ENCODE results near the gene ZBTB16.

Gene ZBTB16

DNA sequence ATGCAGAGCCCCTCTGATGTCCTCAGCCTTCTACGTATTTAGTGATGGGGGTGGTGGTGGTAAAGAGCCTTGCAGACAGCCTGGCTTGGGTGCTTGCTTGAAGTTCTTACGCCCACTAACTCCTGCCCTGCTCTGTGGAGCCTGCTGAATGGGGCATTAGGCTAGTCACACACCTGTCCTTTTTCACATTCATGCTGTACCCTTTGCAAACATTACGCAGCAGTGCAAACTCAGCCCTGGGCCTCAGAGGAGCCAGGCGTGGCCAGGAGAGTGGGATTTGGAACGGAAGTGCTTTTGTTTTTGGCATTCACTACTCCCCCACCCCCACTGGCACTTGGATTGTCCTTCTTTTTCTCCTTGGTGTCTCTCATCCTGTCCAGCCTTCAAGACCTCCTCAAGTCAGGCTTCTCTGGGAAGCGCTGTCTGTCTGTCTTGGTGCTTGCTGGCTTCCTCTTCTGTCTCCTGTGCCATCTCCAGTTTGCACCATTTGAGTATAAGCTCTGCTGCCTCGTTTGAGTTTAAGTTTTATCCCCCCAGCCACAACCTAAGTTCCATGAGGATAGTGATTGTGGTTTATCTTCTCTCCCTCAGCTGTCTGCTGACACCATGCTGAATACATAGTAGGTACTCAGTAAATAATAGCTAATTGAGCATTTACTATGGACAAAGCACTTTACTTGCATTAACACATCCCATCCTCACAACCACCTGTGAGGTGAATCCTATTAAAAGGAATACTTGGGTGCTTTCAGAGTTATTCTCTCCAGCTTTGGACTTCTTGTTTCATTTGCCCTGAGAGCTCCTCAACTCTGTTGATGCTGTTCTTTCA, 26.7 kb downstream of the ZBTB16 start:
- DNase-seq: no peak

DNA sequence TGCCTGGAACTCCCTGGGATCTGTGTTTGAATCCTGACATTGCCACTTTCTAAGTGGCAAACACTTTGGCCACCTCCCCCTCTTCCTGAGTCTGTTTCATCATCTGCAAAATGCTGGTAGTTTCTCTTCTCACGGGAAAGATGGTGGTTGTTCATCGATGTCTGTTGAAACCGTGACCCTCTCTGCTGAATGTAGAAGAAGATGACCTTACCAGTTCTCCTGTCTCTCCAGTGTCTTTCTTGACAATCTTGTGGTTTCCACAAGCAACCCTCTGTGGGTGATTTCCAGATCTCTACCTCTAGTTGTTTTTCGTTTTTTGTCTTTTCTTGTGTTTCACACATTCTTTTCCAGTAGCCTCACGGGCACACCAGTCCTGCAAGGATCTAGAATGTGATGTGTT, 27.5 kb downstream of the ZBTB16 start:
- DNase-seq: no peak

DNA sequence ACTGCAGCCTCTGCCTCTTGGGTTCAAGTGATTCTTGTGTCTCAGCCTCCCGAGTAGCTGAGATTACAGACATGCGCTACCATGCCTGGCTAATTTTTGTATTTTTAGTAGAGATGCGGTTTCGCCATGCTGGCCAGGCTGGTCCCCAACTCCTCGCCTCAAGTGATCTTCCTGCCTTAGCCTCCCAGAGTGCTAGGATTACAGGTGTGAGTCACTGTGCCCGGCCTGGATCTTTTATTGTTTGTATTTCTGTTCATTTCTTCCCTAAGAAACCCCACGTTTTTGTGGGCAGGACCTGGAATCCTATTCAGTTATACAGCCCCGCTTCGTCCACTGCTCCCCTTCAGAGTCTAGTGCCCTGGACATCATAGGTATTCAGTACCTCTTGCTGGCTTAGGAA, 28.7 kb downstream of the ZBTB16 start:
- no peak for DNase-seq

DNA sequence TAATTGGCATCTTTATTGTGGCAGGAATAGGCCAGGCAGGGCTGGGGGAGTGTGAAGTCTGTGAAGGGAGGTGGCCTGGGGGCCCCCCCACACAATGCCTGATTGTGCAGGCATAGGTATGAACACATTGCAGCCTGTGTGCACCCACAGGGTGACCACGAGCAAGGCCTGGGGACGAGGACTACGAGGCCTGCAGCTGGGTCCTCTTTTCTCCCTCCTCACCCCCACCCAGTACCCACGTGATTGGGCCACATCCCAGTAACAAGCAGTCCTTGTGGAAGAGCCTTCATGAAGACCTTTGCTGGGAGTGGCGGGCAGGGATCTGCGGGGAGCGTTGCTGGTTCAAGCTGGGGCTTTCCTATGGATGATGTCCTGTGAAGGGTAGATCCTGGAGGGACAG, 29.3 kb downstream of the ZBTB16 start:
- no peak for DNase-seq

DNA sequence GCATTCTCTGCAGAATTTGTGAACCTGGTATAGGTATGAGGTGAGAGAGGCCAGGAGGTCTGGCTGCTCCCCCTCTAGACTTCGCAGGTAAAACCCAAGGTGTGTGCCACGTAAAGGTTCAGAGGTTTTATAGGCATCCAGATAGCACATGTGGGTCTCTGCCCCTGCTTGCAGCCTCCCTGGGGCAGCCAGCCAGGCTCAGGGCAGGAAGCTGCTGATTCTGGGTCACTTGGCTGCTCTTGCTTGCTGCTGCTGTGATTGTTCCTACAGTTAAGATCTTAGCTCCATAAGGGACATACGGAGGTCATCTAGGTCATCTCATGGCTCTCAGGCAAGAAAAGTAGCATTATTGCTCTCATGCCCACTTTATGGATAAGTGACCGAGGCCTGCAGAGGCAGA, 30.2 kb downstream of the ZBTB16 start:
- DNase-seq: no peak

DNA sequence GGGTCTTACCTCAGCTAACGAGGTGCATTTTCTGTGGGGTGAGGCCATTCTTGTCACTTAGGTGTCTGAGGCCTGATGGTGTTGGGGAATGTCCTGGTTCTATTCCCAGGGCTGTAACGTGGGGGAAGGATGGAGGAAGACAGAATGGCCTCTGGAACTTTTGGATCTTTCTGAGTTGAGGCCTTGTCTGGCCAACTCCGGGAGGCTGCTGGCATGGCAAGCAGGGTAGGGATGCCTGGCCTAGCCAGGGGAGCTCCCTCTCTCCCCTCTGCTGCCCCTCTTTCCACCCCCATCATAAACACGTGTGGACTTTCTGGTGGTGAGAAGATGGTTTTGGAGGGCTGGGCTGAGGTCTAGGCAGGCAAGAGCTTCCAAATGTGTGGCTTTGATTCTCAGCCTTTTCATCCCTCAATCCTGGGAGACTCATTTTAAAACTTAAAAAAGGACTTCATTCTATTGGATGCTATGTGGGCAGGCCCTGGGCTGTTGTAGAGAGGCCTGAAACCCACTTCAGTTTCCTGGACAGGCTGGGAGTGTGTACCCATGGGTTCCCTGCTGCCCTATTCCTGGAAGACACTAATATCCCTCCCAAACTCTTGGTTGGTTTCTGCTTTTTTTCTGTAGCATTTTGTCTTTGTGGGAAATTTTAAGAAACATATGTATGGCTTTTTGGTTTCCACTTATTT, 30.9 kb downstream of the ZBTB16 start:
- DNase-seq: no peak

DNA sequence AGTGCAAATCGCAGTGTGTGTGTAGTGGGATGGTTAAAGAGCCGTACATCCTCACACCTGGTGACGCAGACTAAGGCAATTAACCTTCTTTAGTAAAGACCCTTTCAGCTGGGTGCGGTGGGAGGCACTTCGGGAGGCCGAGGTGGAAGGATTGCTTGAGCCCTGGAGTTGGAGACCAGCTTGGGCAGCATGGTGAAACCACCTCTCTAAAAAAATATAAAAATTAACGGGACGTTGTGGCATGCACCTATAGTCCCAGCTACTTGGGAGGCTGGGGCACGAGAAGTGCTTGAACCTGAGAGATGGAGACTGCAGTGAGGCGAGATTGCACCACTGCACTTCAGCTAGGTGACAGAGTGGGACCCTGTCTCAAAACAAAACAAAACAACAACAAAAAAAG, 31.5 kb downstream of the ZBTB16 start:
- no peak for DNase-seq

DNA sequence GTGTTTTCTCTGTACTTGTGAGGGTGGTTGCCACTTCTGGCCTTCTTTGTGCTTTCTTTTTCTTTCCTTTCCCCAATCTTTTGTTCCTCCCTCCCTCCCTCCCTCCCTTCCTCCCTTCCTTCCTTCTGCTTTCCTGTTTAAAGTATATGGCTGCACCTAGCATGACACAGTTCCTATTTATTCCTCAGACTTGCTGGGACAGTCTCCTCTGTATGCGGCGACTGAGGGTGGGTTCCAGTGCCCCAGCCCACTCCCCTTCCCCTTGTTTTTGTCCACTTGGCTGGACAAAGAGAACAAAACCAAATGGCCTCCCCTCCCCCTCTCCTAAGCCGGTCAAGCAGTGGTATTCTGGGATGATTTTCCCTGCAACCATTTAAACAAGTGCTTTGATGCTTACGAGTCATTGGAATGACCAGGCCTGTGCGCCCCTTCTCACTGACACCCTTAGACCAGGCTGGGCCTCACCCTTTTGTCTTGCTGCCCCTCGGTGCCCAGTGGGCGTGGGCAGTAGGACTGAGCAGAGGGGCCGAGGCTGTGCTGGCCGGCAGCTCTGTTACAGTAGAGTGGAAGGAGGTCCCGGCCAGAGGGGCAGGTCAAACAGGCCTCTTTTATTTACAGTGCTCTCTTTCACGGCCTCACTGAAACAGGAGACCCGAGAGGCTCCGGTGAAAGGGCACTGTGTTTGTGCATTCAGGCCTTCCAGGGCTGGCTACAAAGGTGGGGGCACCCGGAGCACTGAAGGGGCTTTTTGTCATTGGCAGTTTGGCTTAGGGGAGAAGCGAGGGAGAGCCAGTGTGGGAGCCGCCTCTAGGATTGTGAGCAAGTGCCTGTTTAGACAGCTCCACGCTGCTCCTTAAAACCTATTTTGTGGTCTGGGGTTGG, 32.2 kb downstream of the ZBTB16 start:
- DNase-seq: no peak

DNA sequence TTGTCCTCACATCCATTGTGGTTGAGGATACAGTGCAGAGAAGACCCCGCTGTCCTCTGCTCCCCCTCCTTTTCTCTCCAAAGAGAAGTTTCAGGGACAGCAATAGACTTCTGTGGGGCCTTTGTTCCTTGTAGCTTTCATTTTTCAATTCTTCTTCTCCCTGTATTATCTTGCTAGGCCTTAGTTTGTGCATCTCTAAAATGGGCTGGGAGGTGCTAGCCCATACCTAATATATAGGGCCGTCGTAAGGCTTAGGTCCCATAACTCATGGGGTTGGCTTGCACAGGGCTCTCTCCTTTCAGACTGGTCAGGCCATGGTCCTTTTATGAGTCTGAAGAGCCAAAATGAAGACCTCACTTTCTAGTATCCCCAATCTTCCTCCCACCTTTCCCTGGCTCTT, 33.0 kb downstream of the ZBTB16 start:
- no peak for DNase-seq

DNA sequence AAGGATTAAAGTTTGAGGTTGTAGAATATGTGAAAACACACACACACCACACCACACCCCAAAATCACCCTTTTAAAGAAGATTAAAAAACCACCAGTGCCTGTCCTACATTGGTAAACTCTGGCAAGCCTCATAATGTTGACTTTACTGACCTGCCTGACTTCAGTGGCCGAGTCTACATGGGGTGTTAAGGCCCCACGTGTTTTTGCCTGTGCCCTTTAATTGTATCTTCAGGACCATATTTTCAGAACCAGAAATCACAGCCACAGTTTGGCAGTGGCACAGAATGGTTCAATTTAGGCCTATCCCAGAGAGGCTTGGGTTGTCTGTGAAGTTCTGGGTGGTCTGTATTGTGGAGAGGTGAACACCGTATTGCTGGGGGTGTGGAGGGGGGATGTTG, 33.4 kb downstream of the ZBTB16 start:
- no peak for DNase-seq

DNA sequence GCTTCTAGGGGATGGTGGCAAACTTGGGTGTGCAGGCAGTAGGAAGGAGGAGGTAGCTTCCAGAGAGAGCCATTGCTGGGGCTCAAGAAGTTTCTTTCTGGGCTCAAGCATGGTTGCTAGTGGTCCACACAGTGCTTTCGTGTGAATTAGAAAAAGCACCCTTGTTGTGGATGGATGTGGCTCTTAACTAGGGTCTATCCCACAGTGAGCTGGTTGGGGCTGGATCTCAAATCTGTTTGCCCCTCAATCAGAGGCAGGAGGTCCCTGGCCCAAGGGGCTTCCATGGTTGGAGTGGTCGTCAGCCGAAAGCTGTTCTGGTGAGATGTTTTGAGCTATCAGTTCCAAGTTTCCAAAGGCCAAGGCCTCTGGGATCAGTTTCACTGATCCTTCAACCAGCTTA, 35.0 kb downstream of the ZBTB16 start:
- DNase-seq: no peak

DNA sequence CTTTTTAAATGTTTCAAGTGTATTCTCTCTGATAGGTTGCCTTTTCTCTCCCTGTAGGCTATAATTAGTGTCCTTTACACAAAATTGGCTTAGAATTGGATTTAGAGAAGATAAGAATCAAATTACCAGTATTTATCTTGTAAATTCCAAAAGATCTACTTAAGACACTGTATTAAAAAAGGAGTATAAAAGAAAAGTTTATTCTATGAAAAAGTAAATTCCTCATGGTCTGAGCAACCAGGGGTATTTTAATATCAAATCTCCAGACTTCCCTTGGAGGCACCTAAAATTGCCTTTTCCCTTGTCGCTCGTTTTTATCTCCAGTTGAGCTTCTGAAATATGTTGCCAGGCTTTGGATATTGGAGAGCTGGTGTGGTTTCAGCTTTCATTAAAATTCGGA, 36.4 kb downstream of the ZBTB16 start:
- DNase-seq: no peak

DNA sequence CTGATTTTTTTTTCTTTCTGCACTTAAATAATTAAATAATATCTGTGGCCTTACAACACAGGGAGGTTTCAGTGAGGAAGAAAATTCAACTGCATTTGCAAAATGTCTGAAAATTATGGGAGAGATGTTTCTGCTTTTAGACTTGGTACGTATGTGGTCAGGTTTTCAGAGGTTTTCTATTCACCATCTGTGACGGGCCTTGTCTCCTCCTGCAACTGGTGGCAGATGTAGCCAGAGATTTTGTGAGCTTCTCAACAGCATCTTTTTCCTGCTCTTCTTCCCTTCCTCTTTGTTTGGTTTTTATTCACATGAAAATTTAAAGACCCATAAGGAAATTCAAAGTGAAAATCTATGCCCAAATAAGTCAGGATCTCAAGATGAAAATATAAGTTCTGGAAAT, 38.3 kb downstream of the ZBTB16 start:
- no peak for DNase-seq

DNA sequence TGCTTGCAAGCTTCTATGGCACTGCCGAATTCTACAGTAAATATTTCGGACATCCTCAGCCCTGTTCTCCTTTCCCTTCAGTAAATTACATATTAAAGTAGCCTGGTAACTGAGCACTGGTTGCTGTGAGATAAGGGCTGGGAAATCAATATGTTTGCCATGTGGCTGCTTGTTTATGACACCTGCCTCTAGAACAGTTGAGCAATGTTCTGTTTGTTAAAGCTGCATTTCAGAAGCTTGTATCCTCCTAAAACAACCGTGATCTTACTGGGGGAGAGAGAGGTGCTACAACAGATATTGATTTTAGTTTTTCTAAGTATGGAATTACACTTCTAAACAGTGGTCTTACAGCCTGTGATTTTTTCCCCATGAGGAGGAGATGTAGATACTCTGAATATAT, 39.4 kb downstream of the ZBTB16 start:
- no peak for DNase-seq

DNA sequence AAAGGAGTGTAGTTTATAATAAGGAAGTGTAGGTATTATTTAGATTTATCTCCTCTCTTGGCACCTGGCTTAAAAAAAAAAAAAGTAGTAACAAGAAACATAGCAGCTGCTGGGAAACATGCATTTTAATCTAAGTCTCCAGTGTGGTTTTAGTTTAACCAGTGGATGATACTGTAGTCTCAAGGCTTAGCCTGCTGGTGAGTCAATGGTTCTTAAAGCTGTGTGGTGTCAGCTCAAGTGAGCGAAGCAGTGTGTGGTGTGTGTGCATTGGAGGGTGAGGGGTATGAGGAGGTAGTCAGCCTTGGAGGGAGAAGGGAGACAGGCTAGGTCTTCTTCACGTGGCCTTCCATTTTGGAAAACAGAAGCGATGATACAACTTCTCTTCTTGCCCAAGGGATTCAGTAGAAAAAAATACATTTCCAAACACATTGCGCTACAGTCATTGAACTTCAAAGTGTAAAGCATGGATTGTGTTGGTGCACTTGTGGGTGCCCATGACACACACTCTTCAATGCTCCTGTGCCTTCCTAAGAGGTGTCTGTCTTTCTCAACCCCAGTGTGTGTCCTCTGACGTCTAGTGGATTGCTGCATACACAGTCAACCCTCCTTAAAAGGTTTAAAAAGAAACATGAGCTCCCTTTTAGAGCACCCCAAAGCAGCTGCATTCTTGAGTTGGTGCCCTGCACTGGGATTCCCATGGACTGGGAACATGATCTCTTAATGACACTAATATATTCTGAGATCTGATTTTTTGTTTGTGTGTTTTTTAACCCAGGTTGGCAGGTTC, 40.1 kb downstream of the ZBTB16 start:
- DNase-seq: peak in 1 of 2 experiments; percentile 53

DNA sequence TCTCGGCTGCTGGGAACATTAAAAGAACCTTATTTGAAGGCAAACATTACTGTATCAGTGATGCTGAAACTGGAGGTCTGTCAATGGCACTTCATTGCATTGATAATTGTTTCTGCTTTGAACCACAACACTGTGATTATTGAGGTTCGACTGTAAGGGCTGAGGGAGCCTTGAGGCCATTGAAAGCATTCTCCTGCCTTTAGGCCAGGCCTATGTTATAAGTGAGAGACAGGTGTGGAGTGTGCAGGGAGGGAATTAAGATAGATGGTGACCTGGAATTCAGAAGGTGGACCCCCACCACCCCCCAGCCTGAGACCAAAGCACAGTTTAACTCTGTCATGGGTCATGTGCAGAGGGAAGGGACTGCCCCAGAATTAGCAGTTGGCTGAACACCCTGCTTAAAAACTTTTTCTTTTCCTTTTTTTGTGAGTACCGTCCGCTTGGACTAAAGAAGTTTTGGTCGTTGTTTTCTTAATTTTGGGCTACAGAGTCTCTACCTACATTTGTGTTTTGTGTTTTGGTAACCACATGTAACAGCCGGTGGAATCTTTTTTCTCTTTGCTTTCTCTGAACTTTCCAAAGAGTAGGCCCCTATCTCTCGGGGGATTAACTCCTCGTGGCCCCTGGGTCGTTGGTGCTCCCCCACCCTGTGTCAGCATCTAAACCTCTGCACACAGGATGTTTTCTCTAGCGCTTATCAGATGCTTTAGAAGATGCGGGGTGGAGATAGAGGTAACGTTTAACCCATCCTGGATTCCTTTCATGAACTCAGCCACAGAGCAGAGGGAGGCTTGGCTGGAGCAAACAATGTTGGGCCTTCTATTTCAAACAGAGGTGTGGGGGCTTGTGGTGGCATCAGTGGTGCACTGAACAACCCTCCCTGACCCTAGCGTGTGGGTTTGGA, 43.7 kb downstream of the ZBTB16 start:
- no peak for DNase-seq

DNA sequence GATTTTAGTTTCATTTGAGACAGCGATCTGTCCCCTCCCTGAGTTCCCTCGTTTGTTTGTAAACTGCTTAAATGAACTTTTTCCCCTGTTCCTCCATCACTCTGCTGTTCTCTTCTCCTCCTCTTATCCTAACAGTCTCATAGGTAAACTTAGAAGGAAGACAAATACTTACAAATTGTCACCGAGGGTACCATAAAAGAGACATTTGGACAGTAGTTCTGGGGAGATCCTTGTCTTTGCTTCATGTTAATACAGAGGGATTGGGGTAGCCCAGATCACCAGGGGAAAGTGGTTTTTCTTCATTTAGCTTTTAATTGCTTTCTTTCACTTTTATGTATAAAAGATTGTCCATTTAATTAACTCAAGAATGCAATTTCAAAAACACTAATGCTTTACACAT, 46.1 kb downstream of the ZBTB16 start:
- DNase-seq: no peak

DNA sequence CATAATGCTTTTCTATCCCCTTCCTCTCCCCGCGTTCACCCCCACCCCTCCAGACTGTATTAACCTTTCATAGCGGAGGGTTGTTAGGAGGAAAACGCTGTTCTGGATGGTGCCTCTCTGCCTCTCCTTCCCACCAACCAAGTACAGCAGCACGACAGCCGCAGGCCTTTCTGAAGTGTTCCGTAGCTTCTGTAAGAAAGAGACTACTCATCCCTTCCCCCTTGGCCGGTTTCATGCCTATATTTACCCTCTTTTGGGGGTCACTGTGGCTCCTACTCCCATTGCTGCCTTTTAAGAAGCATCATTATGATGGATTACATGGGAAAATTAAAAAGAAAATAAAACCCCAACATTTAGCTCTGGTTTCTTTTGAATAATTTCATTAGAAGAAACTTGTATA, 46.5 kb downstream of the ZBTB16 start:
- no peak for DNase-seq

DNA sequence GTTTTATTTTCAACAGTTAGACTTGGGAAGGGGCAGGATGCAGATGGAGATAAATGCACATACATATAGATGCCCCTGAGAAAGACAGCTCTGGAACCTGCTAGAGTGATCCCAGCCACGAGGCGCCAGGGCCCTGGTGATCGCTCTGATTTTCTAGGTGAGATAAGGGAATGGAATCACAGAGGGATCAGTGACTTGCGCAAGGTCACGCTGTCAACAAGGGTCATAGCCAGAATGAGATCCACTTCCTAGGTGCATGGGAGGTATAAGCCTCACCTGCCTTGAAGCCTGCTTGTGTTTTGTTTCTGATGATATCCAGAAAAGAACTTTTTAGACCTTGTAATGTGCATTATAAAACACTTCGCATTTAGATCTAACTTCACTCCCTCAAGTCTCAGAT, 47.5 kb downstream of the ZBTB16 start:
- no peak for DNase-seq

DNA sequence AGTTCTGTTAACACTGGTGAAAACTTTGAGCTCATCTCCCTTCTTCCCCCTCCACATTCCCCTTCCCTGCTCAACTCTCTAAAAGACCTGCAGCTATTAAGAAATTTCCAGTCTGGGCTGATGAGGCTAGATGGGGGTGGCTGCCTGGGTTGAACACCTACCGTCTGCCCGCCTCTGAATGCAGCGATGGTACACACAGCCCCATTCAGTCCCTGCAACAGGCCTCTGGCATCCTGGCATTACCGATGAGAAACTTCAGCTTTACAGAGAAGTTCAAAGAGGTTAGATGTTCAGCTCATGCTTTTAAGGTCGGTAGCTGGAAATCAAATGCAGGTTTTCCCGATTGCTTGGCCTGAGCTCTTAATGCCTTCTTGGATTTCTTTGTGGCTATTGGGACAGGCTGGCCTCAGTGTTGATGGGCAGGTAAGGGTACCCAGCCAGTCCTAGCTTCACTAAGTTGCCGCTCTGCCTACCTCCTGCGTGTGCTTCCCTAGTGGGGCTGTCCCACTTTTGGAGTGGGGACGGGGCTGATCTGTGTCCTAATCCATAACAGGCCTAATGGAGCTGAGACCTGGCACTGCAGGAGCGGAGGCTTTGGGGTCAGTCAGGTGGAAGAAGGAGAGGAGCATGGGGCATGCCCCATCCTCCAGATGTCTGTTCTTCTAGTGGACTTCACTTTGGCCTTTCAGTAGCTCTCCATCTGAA, 49.1 kb downstream of the ZBTB16 start:
- no peak for DNase-seq

Measured in NCI-H187 (cell line).